HepG2 (cell line): Measurements from ENCODE around the gene KCNK7. TPM values are rescaled to one million over a fixed set of nuclear protein-coding genes. Genes with fewer than 3 reads are reported as not detected.

Experiments
- AGO1 ChIP-seq: fragments of 200-400 bp; formaldehyde crosslinking; IDR thresholded peaks from 2 replicates; pipeline ENCODE4 v1.6.1; 2017; ENCODE audit warnings: mild to moderate bottlenecking, low read depth, low read length, moderate library complexity; ENCODE audit not compliant: poor library complexity, severe bottlenecking
- AGO2 ChIP-seq: fragments of 200-400 bp; formaldehyde crosslinking; optimal IDR thresholded peaks from 2 replicates; pipeline ENCODE3; 2017; ENCODE audit warnings: mild to moderate bottlenecking, low read depth, low read length, moderate library complexity
- CBX1 ChIP-seq: IDR thresholded peaks from one replicate; pipeline ENCODE4 v1.6.1; 2016; ENCODE audit warnings: antibody characterized with exemption, low read depth
- CHD4 ChIP-seq: fragments of 200-600 bp; sonication (generic); IDR thresholded peaks from 2 replicates; pipeline ENCODE4 v1.7.0; 2017; ENCODE audit warnings: mild to moderate bottlenecking, low read length, borderline replicate concordance
- FOXC1 ChIP-seq: sonication (generic); formaldehyde crosslinking; IDR thresholded peaks from 2 replicates; pipeline ENCODE4 v1.8.0; 2022; ENCODE audit warnings: mild to moderate bottlenecking, missing genetic modification reagents, borderline replicate concordance
- GABPB1 ChIP-seq: IDR thresholded peaks from 2 replicates; pipeline ENCODE4 v1.6.1; 2016; ENCODE audit warnings: mild to moderate bottlenecking, missing genetic modification reagents, moderate library complexity, missing compliant biosample characterization
- HNRNPLL ChIP-seq: fragments of 200-400 bp; formaldehyde crosslinking; IDR thresholded peaks from 2 replicates; pipeline ENCODE4 v1.6.1; 2017; ENCODE audit warnings: mild to moderate bottlenecking, low read depth, low read length; ENCODE audit not compliant: poor library complexity, severe bottlenecking
- MYNN ChIP-seq: sonication (generic); formaldehyde crosslinking; IDR thresholded peaks from 2 replicates; pipeline ENCODE4 v1.4.0; 2020; ENCODE audit warnings: mild to moderate bottlenecking, low read depth, missing genetic modification reagents
- NKX3-1 ChIP-seq: sonication (generic); formaldehyde crosslinking; IDR thresholded peaks from 2 replicates; pipeline ENCODE4 v1.5.0; 2020; ENCODE audit warnings: missing genetic modification reagents
- PITX1 ChIP-seq: sonication (generic); formaldehyde crosslinking; IDR thresholded peaks from 2 replicates; pipeline ENCODE4 v1.5.1; 2020; ENCODE audit warnings: mild to moderate bottlenecking, missing genetic modification reagents
- REST ChIP-seq, 2 experiments: IDR thresholded peaks; 2 replicates each; pipeline ENCODE4 v1.6.1; 2011 to 2012; ENCODE audit warnings: low read length in 2 of 2, borderline replicate concordance in 1 of 2, low read depth in 1 of 2, mild to moderate bottlenecking in 1 of 2, moderate library complexity in 1 of 2
- SALL1 ChIP-seq: sonication (generic); formaldehyde crosslinking; IDR thresholded peaks from 2 replicates; pipeline ENCODE4 v1.8.0; 2022; ENCODE audit warnings: mild to moderate bottlenecking, missing genetic modification reagents
- YY1 ChIP-seq: IDR thresholded peaks from 2 replicates; pipeline ENCODE4 v1.6.1; 2011; ENCODE audit warnings: low read length, low read depth, moderate library complexity, mild to moderate bottlenecking; ENCODE audit not compliant: insufficient read depth, insufficient replicate concordance
- ZBTB7A ChIP-seq: sonication (generic); formaldehyde crosslinking; IDR thresholded peaks from 2 replicates; pipeline ENCODE4 v1.8.0; 2022; ENCODE audit warnings: mild to moderate bottlenecking, missing genetic modification reagents
- ZFP90 ChIP-seq: sonication (generic); formaldehyde crosslinking; IDR thresholded peaks from 2 replicates; pipeline ENCODE4 v1.8.0; 2022; ENCODE audit warnings: missing genetic modification reagents, mild to moderate bottlenecking, inconsistent platforms, borderline replicate concordance
- ZNF138 ChIP-seq: sonication (generic); formaldehyde crosslinking; IDR thresholded peaks from 2 replicates; pipeline ENCODE4 v1.5.0; 2020; ENCODE audit warnings: mild to moderate bottlenecking, low read depth, missing genetic modification reagents
- ZNF558 ChIP-seq: sonication (generic); formaldehyde crosslinking; IDR thresholded peaks from 2 replicates; pipeline ENCODE4 v1.9.0; 2022; ENCODE audit warnings: mild to moderate bottlenecking, missing genetic modification reagents, borderline replicate concordance
- ZSCAN25 ChIP-seq: sonication (generic); formaldehyde crosslinking; IDR thresholded peaks from 2 replicates; pipeline ENCODE4 v1.8.0; 2022; ENCODE audit warnings: mild to moderate bottlenecking, missing genetic modification reagents
- polyA plus RNA-seq, 8 experiments: library from polyadenylated mRNA; depleted of rRNA in 3 of 8; stranded (reverse) in 7 of 8; unstranded in 1 of 8; fragments of >200 nt; fragmentation: Illumina TruSeq in 4 of 8; extraction: Trizol in 4 of 8; gene quantifications; 2 replicates each; pipeline versions ENCODE4 v1.2.1 to v1.2.3, GENCODE V29; 2011 to 2016; ENCODE audit warnings: low read depth in 4 of 8, missing spikeins in 1 of 8, mixed read lengths in 1 of 8; ENCODE audit not compliant: insufficient read depth in 1 of 8
- total RNA-seq, 5 experiments: library from RNA; depleted of rRNA; stranded (reverse); fragments of >200 nt; fragmentation: Illumina TruSeq; extraction: Trizol; gene quantifications; 2 replicates each; pipeline ENCODE4 v1.2.3, GENCODE V29; 2016; ENCODE audit warnings: low read depth in 1 of 5
- TF ChIP-seq, protein P1 (sequence below): sonication (generic); formaldehyde crosslinking; IDR thresholded peaks from 2 replicates; pipeline ENCODE4 v1.4.0; 2020; ENCODE audit warnings: missing genetic modification reagents

The KCNK7 gene
- total and polyA plus RNA-seq, 2 of the 13 experiments (the other 11 are each of a cell fraction or from before 2014, with no cell fraction given), result 0.11 TPM; not detected in 1

GRCh38 chr11:65575568-65576231 lies 19.9 kb downstream of the KCNK7 start, which contains the start of gene EHBP1L1 (continued):
- TF ChIP-seq GABPB1 (CRISPR knock-in tag) (peak; percentile 24; the same call in 1 of the 2 replicates), CHD4 (peak; percentile 94; the same call in 1 of the 2 replicates), YY1 (peak; percentile 8), ZNF558 (CRISPR knock-in tag) (no peak), MYNN (no peak), SALL1 (peak; percentile 13; the same call in 1 of the 2 replicates), PITX1 (CRISPR knock-in tag) (0 out of 2 replicates have a peak, but pooled peaks have one; percentile 40), AGO2 (peak; percentile 66), HNRNPLL (peak; percentile 24), ZFP90 (CRISPR knock-in tag) (peak; percentile 49; the same call in 1 of the 2 replicates), NKX3-1 (no peak), REST (IDR thresholded peaks at IDR 0.05; ENCODE audit: borderline replicate concordance in 1 of 2, low read depth in 1 of 2, low read length in 2 of 2) (no peak), ZSCAN25 (peak; percentile 21; the same call in 1 of the 2 replicates), FOXC1 (0 out of 2 replicates have a peak, but pooled peaks have one; percentile 71), CBX1 (no peak), ZBTB7A (CRISPR knock-in tag) (0 out of 2 replicates have a peak, but pooled peaks have one; percentile 41), AGO1 (peak; percentile 89), ZNF138 (CRISPR knock-in tag) (0 out of 2 replicates have a peak, but pooled peaks have one; percentile 51)
- TF ChIP-seq, protein P1, sequence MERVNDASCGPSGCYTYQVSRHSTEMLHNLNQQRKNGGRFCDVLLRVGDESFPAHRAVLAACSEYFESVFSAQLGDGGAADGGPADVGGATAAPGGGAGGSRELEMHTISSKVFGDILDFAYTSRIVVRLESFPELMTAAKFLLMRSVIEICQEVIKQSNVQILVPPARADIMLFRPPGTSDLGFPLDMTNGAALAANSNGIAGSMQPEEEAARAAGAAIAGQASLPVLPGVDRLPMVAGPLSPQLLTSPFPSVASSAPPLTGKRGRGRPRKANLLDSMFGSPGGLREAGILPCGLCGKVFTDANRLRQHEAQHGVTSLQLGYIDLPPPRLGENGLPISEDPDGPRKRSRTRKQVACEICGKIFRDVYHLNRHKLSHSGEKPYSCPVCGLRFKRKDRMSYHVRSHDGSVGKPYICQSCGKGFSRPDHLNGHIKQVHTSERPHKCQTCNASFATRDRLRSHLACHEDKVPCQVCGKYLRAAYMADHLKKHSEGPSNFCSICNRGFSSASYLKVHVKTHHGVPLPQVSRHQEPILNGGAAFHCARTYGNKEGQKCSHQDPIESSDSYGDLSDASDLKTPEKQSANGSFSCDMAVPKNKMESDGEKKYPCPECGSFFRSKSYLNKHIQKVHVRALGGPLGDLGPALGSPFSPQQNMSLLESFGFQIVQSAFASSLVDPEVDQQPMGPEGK (CRISPR knock-in tag), result peak; percentile 27; the same call in 1 of the 2 replicates
